Right ventricle myocardium inferior (tissue), 1 donor: ENCODE results near the gene C1orf226. TPM values are rescaled to one million over a fixed set of nuclear protein-coding genes. Genes with fewer than 3 reads are reported as not detected.
"Not testable (repeated sequence)": the region's sequence is repeated elsewhere in the genome, so short reads cannot be mapped to it uniquely, and the experiment has no call there.

Experiments
- ATAC-seq: fragments of 200-7000 bp; cut with Tn5 transposase; one replicate; pipeline ENCODE4 v1.9.1; 2020; ENCODE audit warnings: mild to moderate bottlenecking, moderate library complexity
- DNase-seq: peaks from one replicate; pipeline ENCODE4 v3.0.0; 2021; ENCODE audit errors: missing footprints
- intact Hi-C: fragments of 100-400 bp; cut with DNase I; formaldehyde crosslinking; loops from one replicate; pipeline ENCODE4 v1.11.0; 2022
- long read RNA-seq: library from polyadenylated mRNA; unstranded; transcript quantifications from one replicate; pipeline ENCODE4 v2.0.0, GENCODE V29; 2021
- total RNA-seq: library from RNA; stranded (reverse); fragmentation: NEBNext Ultra II Directional; extraction: Animal tissue kit (Norgen Biotek cat#: 25700); gene quantifications from one replicate; pipeline ENCODE4 v1.2.1, GENCODE V29; 2021
- donor health status: DM: no; HTN: yes; CAD: no; lungs with severe emphysema.

The C1orf226 gene
- 4.6 TPM for total RNA-seq
- long read RNA-seq, full-length matches to known transcripts: 1 of 1 reads
- long read RNA-seq, partial matches to known transcripts: 0 of 1 reads
- long read RNA-seq, other reads (novel, unspliced or antisense): 0 of 1 reads

- intact Hi-C loops: no loop called here
- DNase-seq: no peak
- no peak for ATAC-seq
Observed at GRCh38 chr1:162381383-162381782, at the start of gene C1orf226. Gene C1orf226, plus strand, starts transcription at chr1:162381728. Its CDS starts 174 bp downstream, at chr1:162381902.

- intact Hi-C loops: no loop called here
- DNase-seq: no peak
- ATAC-seq: no peak
Observed at GRCh38 chr1:162333991-162334390, 47.5 kb upstream of the C1orf226 start.

- intact Hi-C loops: no loop called here
- DNase-seq (no peak), ATAC-seq (no peak)
Observed at GRCh38 chr1:162335126-162335525, 46.4 kb upstream of the C1orf226 start.

GRCh38 chr1:162336621-162337285 is 44.8 kb upstream of the C1orf226 start:
- no peak for DNase-seq
- intact Hi-C loops: no loop called here
- no peak for ATAC-seq

GRCh38 chr1:162342452-162342983 is 39.0 kb upstream of the C1orf226 start:
- DNase-seq: no peak
- intact Hi-C loops: no loop called here
- no peak for ATAC-seq

- intact Hi-C loops: no loop called here
- no peak for DNase-seq
- ATAC-seq: no peak
Observed at GRCh38 chr1:162343470-162343869, 38.1 kb upstream of the C1orf226 start.

GRCh38 chr1:162347281-162347680 is 34.2 kb upstream of the C1orf226 start:
- ATAC-seq: no peak

GRCh38 chr1:162349635-162350330 is 31.7 kb upstream of the C1orf226 start:
- intact Hi-C loops: no loop called here
- DNase-seq (no peak), ATAC-seq (no peak)

More at GRCh38 chr1:162347281-162347680, 34.2 kb upstream of the C1orf226 start:
- intact Hi-C loops: no loop called here
- DNase-seq: no peak

GRCh38 chr1:162351246-162351842 is 30.2 kb upstream of the C1orf226 start:
- no peak for DNase-seq
- ATAC-seq: no peak
- intact Hi-C loops: no loop called here

GRCh38 chr1:162351874-162352273 is 29.7 kb upstream of the C1orf226 start:
- ATAC-seq, DNase-seq, intact Hi-C loops: not testable (repeated sequence)

GRCh38 chr1:162353078-162353477 is 28.4 kb upstream of the C1orf226 start:
- intact Hi-C loops: no loop called here
- ATAC-seq (no peak), DNase-seq (no peak)

- intact Hi-C loops: no loop called here
- DNase-seq: no peak
- ATAC-seq: no peak
Observed at GRCh38 chr1:162353702-162354101, 27.8 kb upstream of the C1orf226 start.

GRCh38 chr1:162357681-162358266 is 23.8 kb upstream of the C1orf226 start:
- ATAC-seq: no peak
- intact Hi-C loops: no loop called here
- no peak for DNase-seq

GRCh38 chr1:162358928-162359327 is 22.6 kb upstream of the C1orf226 start:
- intact Hi-C loops: no loop called here
- no peak for ATAC-seq
- DNase-seq: no peak

GRCh38 chr1:162359523-162360236 is 21.8 kb upstream of the C1orf226 start:
- intact Hi-C loops: no loop called here
- ATAC-seq: no peak
- no peak for DNase-seq

GRCh38 chr1:162360237-162360873 is 21.2 kb upstream of the C1orf226 start:
- ATAC-seq (no peak), DNase-seq (no peak)
- intact Hi-C loops: no loop called here

- no peak for ATAC-seq
- DNase-seq: no peak
- intact Hi-C loops: no loop called here
Observed at GRCh38 chr1:162360874-162361260, 20.7 kb upstream of the C1orf226 start.

- intact Hi-C loops: no loop called here
- no peak for DNase-seq
- no peak for ATAC-seq
Observed at GRCh38 chr1:162361349-162361748, 20.2 kb upstream of the C1orf226 start.
